ENCODE results near the gene SMCO4.
A peak's percentile ranks its signal among the peaks of the same experiment; 100 is the strongest.
"Not testable (repeated sequence)": the region's sequence is repeated elsewhere in the genome, so short reads cannot be mapped to it uniquely, and the experiment has no call there.

The SMCO4 gene

GRCh38 chr11:93481279-93481678 is 61.9 kb downstream of the SMCO4 start:
- Histone ChIP-seq H3K27ac (ENCODE audit: low read length) (no peak overlapping the region), H3K9me3 (ENCODE audit: insufficient read depth, low read depth, low read length) (no peaks in the 10 kb centered on the region), H3K27me3 (ENCODE audit: insufficient read depth, low read length) (no peaks in the 10 kb centered on the region), H3K36me3 (ENCODE audit: insufficient read depth, low read depth, low read length) (no peaks in the 10 kb centered on the region), H3K4me1 (ENCODE audit: insufficient read depth, low read length) (peaks cover 17% of the 10 kb centered on the region), H3K9ac (ENCODE audit: low read depth, low read length) (no peak overlapping the region), H3K4me3 (ENCODE audit: low read length) (no peak overlapping the region)

DNA sequence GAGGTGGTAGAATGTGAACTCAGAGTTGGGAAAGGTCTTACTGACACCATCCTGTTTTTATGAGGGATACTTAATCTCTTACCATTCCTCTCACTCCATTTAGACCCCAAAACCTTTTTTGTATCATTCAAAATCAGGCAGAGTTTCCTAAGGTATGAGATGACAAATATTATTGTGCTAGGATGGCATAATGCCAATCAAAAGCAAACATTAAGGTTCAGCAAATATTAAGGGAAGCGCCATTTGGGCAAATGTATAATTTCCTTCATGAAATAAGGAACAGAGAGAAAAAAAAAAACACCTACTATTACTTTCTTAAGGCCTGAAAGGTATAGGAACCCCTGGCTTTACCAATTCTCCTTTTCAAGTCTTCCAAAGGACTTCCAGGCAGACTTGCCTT is 62.4 kb downstream of the SMCO4 start:
- no peak overlapping the region for H3K4me3 ChIP-seq (ENCODE audit: low read length)
- no peak overlapping the region for H3K9ac ChIP-seq (ENCODE audit: low read depth, low read length)
- H3K9me3 ChIP-seq (ENCODE audit: insufficient read depth, low read depth, low read length): no peaks in the 10 kb centered on the region
- no peaks in the 10 kb centered on the region for H3K27me3 ChIP-seq (ENCODE audit: insufficient read depth, low read length)
- H3K4me1 ChIP-seq (ENCODE audit: insufficient read depth, low read length): peaks cover 17% of the 10 kb centered on the region
- H3K27ac ChIP-seq (ENCODE audit: low read length): no peak overlapping the region
- H3K36me3 ChIP-seq (ENCODE audit: insufficient read depth, low read depth, low read length): no peaks in the 10 kb centered on the region

DNA sequence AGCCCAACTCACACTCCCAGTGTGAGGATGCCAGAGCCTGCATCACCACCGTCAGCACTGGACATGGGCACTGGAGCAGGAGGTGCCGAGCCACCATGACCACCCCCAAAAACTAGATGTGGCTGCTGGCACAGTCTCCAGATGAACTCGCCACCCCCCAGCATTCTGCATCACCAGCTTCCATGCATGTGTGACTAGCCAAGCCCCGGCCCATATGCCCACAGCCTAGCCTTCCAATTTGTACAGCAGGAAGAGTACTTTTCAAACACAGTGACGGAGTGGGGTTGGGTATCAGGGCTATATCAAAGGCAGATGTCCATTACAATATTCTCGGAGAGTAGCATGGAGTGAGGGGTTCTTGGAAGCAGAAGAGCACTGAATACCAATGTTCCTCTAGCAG is 62.9 kb downstream of the SMCO4 start:
- Histone ChIP-seq H3K36me3 (ENCODE audit: insufficient read depth, low read depth, low read length) (no peaks in the 10 kb centered on the region), H3K4me3 (ENCODE audit: low read length) (no peak overlapping the region), H3K4me1 (ENCODE audit: insufficient read depth, low read length) (peaks cover 17% of the 10 kb centered on the region), H3K9me3 (ENCODE audit: insufficient read depth, low read depth, low read length) (peaks cover 1% of the 10 kb centered on the region; the same call in 1 of the 2 replicates), H3K27ac (ENCODE audit: low read length) (no peak overlapping the region), H3K27me3 (ENCODE audit: insufficient read depth, low read length) (no peaks in the 10 kb centered on the region), H3K9ac (ENCODE audit: low read depth, low read length) (no peak overlapping the region)

GRCh38 chr11:93478841-93479240 is 64.3 kb downstream of the SMCO4 start:
- Histone ChIP-seq H3K36me3 (ENCODE audit: insufficient read depth, low read depth, low read length) (no peaks in the 10 kb centered on the region), H3K9me3 (ENCODE audit: insufficient read depth, low read depth, low read length) (peaks cover 4% of the 10 kb centered on the region; the same call in 1 of the 2 replicates), H3K27me3 (ENCODE audit: insufficient read depth, low read length) (no peaks in the 10 kb centered on the region), H3K4me1 (ENCODE audit: insufficient read depth, low read length) (peaks cover 17% of the 10 kb centered on the region), H3K27ac (ENCODE audit: low read length) (no peak overlapping the region), H3K9ac (ENCODE audit: low read depth, low read length) (peak overlapping the region; percentile 68; the same call in 1 of the 2 replicates), H3K4me3 (ENCODE audit: low read length) (no peak overlapping the region)

DNA sequence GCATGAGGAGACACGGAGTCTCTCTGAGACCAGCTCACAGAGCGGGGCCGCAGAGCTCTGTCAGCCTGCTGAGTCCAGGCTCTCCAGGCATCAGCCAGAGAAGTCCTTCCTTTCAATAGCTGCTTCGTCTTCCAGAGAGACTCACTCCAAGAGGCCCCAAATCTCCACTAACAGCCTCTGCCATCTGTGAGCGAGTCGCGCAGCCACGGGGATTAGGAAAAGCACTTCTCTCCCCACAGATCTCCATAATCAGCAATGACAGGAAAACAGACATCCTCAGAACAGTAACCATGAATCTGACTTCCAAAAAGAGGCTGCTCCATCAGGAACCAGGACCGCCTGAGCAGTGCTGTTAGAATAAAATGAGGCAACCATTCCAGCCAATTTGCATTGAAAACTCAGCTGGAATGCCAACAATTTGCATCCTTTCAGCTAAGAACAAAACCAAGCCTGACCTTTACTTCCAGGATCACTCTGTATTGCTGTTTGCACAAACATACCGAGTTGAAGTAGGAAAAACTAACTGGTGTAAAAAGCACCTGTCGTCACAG is 65.4 kb downstream of the SMCO4 start:
- peak overlapping the region; percentile 48; the same call in 1 of the 2 replicates for H3K4me3 ChIP-seq (ENCODE audit: low read length)
- H3K9ac ChIP-seq (ENCODE audit: low read depth, low read length): peak overlapping the region; percentile 68; the same call in 1 of the 2 replicates
- H3K27me3 ChIP-seq (ENCODE audit: insufficient read depth, low read length): no peaks in the 10 kb centered on the region
- H3K36me3 ChIP-seq (ENCODE audit: insufficient read depth, low read depth, low read length): no peaks in the 10 kb centered on the region
- peaks cover 17% of the 10 kb centered on the region for H3K4me1 ChIP-seq (ENCODE audit: insufficient read depth, low read length)
- peak overlapping the region; percentile 60 for H3K27ac ChIP-seq (ENCODE audit: low read length)
- peaks cover 4% of the 10 kb centered on the region; the same call in 1 of the 2 replicates for H3K9me3 ChIP-seq (ENCODE audit: insufficient read depth, low read depth, low read length)

DNA sequence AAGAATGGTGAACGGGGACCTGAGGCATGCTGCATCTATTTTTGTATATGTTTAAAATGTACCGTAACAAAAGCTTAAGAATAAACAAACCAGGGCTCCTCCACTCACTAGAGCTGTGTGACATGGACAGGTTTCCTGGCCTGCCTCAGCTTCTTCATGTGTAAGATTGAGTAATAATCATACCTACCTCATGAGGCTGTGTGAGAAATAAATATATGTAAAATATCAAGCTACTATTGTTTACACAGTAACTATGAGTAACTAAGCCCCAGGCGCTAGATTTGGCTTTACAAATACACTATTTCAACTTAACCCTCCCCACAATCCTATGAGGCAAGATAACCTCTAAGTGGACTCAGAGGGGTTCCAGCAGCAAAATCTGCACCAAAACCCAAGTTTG is 66.4 kb downstream of the SMCO4 start:
- Histone ChIP-seq H3K9ac (ENCODE audit: low read depth, low read length) (peak overlapping the region; percentile 68; the same call in 1 of the 2 replicates), H3K27ac (ENCODE audit: low read length) (no peak overlapping the region), H3K27me3 (ENCODE audit: insufficient read depth, low read length) (no peaks in the 10 kb centered on the region), H3K36me3 (ENCODE audit: insufficient read depth, low read depth, low read length) (no peaks in the 10 kb centered on the region), H3K4me1 (ENCODE audit: insufficient read depth, low read length) (peaks cover 17% of the 10 kb centered on the region), H3K9me3 (ENCODE audit: insufficient read depth, low read depth, low read length) (peaks cover 4% of the 10 kb centered on the region; the same call in 1 of the 2 replicates), H3K4me3 (ENCODE audit: low read length) (no peak overlapping the region)

DNA sequence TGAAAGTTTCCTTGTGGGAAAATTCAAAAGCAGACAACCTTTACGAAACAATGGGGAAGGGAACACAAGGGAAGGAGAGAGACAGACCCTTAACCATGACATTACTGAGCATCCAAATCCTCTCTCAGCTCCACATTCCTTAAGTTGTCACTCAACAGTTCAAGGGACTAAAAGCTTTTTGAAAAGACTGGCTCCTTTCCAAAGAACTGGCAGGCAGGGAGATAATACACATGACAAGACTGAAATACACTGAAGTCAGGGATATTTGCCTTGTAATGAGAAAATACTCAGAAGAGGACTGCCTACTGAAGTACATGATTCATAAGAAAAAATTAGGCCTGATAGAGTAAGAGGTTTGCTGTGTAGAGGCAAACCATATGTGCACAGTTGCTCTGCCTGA is 69.1 kb downstream of the SMCO4 start:
- Histone ChIP-seq H3K27ac (ENCODE audit: low read length) (no peak overlapping the region), H3K4me1 (ENCODE audit: insufficient read depth, low read length) (peaks cover 17% of the 10 kb centered on the region), H3K36me3 (ENCODE audit: insufficient read depth, low read depth, low read length) (no peaks in the 10 kb centered on the region), H3K4me3 (ENCODE audit: low read length) (no peak overlapping the region), H3K9ac (ENCODE audit: low read depth, low read length) (no peak overlapping the region), H3K27me3 (ENCODE audit: insufficient read depth, low read length) (no peaks in the 10 kb centered on the region), H3K9me3 (ENCODE audit: insufficient read depth, low read depth, low read length) (peaks cover 4% of the 10 kb centered on the region; the same call in 1 of the 2 replicates)

DNA sequence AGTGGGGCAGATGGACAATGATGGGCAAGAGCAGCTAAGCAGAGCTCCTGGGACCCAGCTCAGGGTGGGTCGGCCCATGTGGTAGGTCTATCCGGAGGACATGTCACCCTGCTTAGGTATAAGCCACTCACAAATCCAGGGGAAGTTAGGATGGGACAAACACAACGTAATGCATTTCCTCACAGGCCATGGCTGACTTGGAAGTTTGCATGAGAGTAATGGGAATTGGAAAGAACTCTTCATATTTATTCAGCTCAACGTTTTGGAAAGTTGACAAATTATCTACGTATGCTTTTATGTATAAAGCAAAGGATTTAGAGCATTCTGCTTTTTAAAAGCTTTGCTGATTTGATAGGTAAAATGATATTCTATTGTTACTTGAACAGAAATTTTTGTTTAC is 74.9 kb downstream of the SMCO4 start:
- Histone ChIP-seq H3K27ac (ENCODE audit: low read length) (no peak overlapping the region), H3K4me1 (ENCODE audit: insufficient read depth, low read length) (no peaks in the 10 kb centered on the region), H3K4me3 (ENCODE audit: low read length) (no peak overlapping the region), H3K27me3 (ENCODE audit: insufficient read depth, low read length) (no peaks in the 10 kb centered on the region), H3K9ac (ENCODE audit: low read depth, low read length) (no peak overlapping the region), H3K36me3 (ENCODE audit: insufficient read depth, low read depth, low read length) (no peaks in the 10 kb centered on the region), H3K9me3 (ENCODE audit: insufficient read depth, low read depth, low read length) (no peaks in the 10 kb centered on the region)

- no peaks in the 10 kb centered on the region for H3K36me3 ChIP-seq (ENCODE audit: insufficient read depth, low read depth, low read length)
- H3K4me3 ChIP-seq (ENCODE audit: low read length): no peak overlapping the region
- no peaks in the 10 kb centered on the region for H3K9me3 ChIP-seq (ENCODE audit: insufficient read depth, low read depth, low read length)
- no peaks in the 10 kb centered on the region for H3K27me3 ChIP-seq (ENCODE audit: insufficient read depth, low read length)
- no peaks in the 10 kb centered on the region for H3K4me1 ChIP-seq (ENCODE audit: insufficient read depth, low read length)
- no peak overlapping the region for H3K9ac ChIP-seq (ENCODE audit: low read depth, low read length)
- H3K27ac ChIP-seq (ENCODE audit: low read length): no peak overlapping the region
These were observed 76.1 kb downstream of the SMCO4 start for GRCh38 chr11:93467054-93467453.

DNA sequence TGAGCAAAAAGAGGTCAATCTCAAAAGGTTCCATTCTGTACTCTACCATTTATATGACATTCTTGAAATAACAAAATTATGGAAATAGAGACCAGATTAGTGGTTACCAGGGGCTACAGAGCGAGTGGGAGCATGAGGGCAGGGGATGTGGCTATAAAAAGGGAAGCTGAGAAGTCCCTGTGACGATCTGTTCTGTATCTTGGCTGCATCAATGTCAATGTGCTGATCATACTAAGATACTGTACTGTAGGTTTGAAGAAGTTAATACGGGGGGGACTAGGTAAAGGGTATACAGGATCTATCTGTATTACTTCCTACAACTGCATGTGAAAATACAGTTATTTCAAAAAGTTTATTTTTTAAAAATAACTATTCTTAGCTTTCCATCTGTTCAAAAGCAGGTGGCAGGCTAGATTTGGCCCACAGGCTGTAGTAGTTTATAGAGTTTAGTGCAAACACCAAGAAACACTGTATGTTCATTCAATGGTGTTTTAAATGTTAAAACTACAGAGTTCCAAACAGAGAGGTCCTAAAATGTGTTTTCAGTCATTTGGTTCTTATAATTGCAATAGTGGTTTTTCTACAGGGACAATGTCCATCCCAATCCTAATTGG is 78.2 kb downstream of the SMCO4 start:
- no peak overlapping the region for H3K9ac ChIP-seq (ENCODE audit: low read depth, low read length)
- H3K27me3 ChIP-seq (ENCODE audit: insufficient read depth, low read length): no peaks in the 10 kb centered on the region
- H3K4me3 ChIP-seq (ENCODE audit: low read length): no peak overlapping the region
- no peaks in the 10 kb centered on the region for H3K36me3 ChIP-seq (ENCODE audit: insufficient read depth, low read depth, low read length)
- H3K4me1 ChIP-seq (ENCODE audit: insufficient read depth, low read length): no peaks in the 10 kb centered on the region
- no peak overlapping the region for H3K27ac ChIP-seq (ENCODE audit: low read length)
- no peaks in the 10 kb centered on the region for H3K9me3 ChIP-seq (ENCODE audit: insufficient read depth, low read depth, low read length)

DNA sequence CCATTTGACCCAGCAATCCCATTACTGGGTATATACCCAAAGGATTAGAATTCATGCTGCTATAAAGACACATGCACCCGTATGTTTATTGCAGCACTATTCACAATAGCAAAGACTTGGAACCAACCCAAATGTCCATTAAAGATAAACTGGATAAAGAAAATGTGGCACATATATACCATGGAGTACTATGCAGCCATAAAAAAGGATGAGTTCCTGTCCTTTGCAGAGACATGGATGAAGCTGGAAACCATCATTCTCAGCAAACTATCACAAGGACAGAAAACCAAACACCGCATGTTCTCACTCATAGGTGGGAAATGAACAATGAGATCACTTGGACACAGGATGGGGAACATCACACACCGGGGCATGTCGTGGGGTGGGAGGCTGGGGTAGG is 79.5 kb downstream of the SMCO4 start:
- H3K36me3 ChIP-seq (ENCODE audit: insufficient read depth, low read depth, low read length); H3K4me1 ChIP-seq (ENCODE audit: insufficient read depth, low read length); H3K9me3 ChIP-seq (ENCODE audit: insufficient read depth, low read depth, low read length); H3K4me3 ChIP-seq (ENCODE audit: low read length); H3K27me3 ChIP-seq (ENCODE audit: insufficient read depth, low read length); H3K9ac ChIP-seq (ENCODE audit: low read depth, low read length); H3K27ac ChIP-seq (ENCODE audit: low read length): not testable (repeated sequence)

DNA sequence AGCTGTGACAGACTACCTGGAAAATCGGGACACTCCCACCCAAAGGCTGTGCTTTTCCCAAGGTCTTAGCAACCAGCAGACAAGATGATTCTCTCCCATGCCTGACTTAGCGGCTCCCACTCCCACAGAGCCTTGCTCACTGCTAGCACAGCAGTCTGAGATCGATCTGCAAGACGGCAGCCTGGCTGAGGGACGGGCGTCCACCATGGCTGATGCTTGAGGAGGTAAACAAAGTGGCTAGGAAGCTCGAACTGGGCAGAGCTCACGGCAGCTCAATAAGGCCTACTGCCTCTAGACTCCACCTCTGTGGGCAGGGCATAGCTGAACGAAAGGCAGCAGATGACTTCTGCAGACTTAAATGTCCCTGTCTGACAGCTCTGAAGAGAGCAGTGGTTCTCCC is 84.9 kb downstream of the SMCO4 start:
- Histone ChIP-seq H3K4me3 (ENCODE audit: low read length) (no peak overlapping the region), H3K36me3 (ENCODE audit: insufficient read depth, low read depth, low read length) (no peaks in the 10 kb centered on the region), H3K27me3 (ENCODE audit: insufficient read depth, low read length) (no peaks in the 10 kb centered on the region), H3K4me1 (ENCODE audit: insufficient read depth, low read length) (no peaks in the 10 kb centered on the region), H3K27ac (ENCODE audit: low read length) (no peak overlapping the region), H3K9ac (ENCODE audit: low read depth, low read length) (no peak overlapping the region), H3K9me3 (ENCODE audit: insufficient read depth, low read depth, low read length) (no peaks in the 10 kb centered on the region)

Measured in iPS-20b (cell line).